Gastroesophageal sphincter (tissue), 4 donors: Measurements from ENCODE around the gene ZBTB8A. TPM values are rescaled to one million over a fixed set of nuclear protein-coding genes. Genes with fewer than 3 reads are reported as not detected.

ENCODE experiments used
- ATAC-seq: fragments of 150-250 bp; one replicate; pipeline ENCODE4 v1.9.1; 2016; ENCODE audit warnings: mild to moderate bottlenecking, moderate library complexity
- H3K27ac ChIP-seq, 4 donors: fragments of 200-600 bp; sonication (generic) in 3 of 4; 1 replicate in 3 of 4; 2 replicates in 1 of 4; pipeline ENCODE4 v1.5.1; 2016 to 2019
- H3K27me3 ChIP-seq: fragments of 200-600 bp; sonication (generic); one replicate; pipeline ENCODE4 v1.5.1; 2019
- H3K36me3 ChIP-seq, 2 donors: fragments of 200-600 bp; sonication (generic); one replicate each; pipeline ENCODE4 v1.5.1; 2019; ENCODE audit warnings: control low read depth in 1 of 2
- H3K4me1 ChIP-seq, 3 donors: fragments of 200-600 bp; sonication (generic); 1 replicate in 2 of 3; 2 replicates in 1 of 3; pipeline ENCODE4 v1.5.1; 2016 to 2019; ENCODE audit warnings: control low read depth in 2 of 3
- H3K4me3 ChIP-seq, 2 donors: fragments of 200-600 bp; sonication (generic); one replicate each; pipeline ENCODE4 v1.5.1; 2019; ENCODE audit warnings: mild to moderate bottlenecking in 1 of 2, moderate library complexity in 1 of 2
- H3K9me3 ChIP-seq, 3 donors: fragments of 200-600 bp; sonication (generic); one replicate each; pipeline ENCODE4 v1.5.1; 2017 to 2019; ENCODE audit warnings: control low read depth in 2 of 3
- EP300 ChIP-seq: sonication (generic); formaldehyde crosslinking; IDR thresholded peaks from one replicate; pipeline ENCODE4 v1.6.1; 2017; ENCODE audit warnings: antibody characterized with exemption, mild to moderate bottlenecking
- POLR2A ChIP-seq, 2 donors: fragments of 450-650 bp; IDR thresholded peaks; one replicate each; pipeline ENCODE4 v1.6.1; 2017; ENCODE audit warnings: antibody characterized with exemption in 2 of 2, mild to moderate bottlenecking in 2 of 2, moderate library complexity in 1 of 2
- POLR2AphosphoS5 ChIP-seq: sonication (generic); formaldehyde crosslinking; IDR thresholded peaks from one replicate; pipeline ENCODE4 v1.6.1; 2017; ENCODE audit warnings: antibody characterized with exemption
- WGBS, 2 donors: methylation state at CpG; one replicate each; pipeline ENCODE4 v1.1.5; 2018; ENCODE audit warnings: low coverage in 1 of 2; 5-methylcytosine and 5-hydroxymethylcytosine counted together
- total RNA-seq, 4 donors: library from RNA; depleted of rRNA; stranded (reverse); fragments of >200 nt; gene quantifications; one replicate each; pipeline ENCODE4 v1.1.0, GENCODE V29; 2016
- TF ChIP-seq, protein P1 (sequence below), 4 experiments: fragments of 200-600 bp in 2 of 4; fragments of 450-650 bp in 2 of 4; sonication (generic) in 1 of 4; IDR thresholded peaks; one replicate each; pipeline ENCODE4 v1.5.1; 2017 to 2019; ENCODE audit warnings: antibody characterized with exemption in 4 of 4, mild to moderate bottlenecking in 2 of 4, moderate library complexity in 2 of 4

Gene ZBTB8A
- total RNA-seq, 4 donors from 2014 or later: 8.4 to 10.9 (median 9.0) TPM

DNA sequence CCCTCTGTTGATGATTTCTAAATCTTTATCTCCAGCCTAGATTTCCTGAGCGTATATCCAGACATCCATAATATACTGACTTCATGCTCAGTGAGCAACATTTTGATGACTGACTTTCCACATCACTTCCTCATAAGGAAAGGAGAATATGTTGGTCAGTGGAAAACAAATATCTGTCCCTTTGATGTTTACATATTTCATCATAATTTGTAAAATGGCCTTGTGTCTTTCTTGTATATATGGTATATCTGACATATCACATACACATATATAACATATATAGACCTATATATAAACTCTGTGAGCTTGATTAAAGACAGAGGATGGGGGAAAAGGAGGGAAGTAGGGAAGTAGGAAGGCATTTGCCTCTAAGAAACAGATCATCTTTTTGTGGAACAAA is 18.6 kb downstream of the ZBTB8A start:
- no peaks in the 10 kb centered on the region for H3K9me3 ChIP-seq
- no peak for ATAC-seq
- WGBS, 2 donors: 71 to 93% methylated on average over 1 of the region's 1 CpG
- H3K4me3 ChIP-seq: no peak overlapping the region
- no peaks in the 10 kb centered on the region for H3K4me1 ChIP-seq
- no peaks in the 10 kb centered on the region for H3K27me3 ChIP-seq
- no peak overlapping the region for H3K27ac ChIP-seq
- peaks cover 0 to 79% of the 10 kb centered on the region in 2 donors for H3K36me3 ChIP-seq
- TF ChIP-seq, protein P1, sequence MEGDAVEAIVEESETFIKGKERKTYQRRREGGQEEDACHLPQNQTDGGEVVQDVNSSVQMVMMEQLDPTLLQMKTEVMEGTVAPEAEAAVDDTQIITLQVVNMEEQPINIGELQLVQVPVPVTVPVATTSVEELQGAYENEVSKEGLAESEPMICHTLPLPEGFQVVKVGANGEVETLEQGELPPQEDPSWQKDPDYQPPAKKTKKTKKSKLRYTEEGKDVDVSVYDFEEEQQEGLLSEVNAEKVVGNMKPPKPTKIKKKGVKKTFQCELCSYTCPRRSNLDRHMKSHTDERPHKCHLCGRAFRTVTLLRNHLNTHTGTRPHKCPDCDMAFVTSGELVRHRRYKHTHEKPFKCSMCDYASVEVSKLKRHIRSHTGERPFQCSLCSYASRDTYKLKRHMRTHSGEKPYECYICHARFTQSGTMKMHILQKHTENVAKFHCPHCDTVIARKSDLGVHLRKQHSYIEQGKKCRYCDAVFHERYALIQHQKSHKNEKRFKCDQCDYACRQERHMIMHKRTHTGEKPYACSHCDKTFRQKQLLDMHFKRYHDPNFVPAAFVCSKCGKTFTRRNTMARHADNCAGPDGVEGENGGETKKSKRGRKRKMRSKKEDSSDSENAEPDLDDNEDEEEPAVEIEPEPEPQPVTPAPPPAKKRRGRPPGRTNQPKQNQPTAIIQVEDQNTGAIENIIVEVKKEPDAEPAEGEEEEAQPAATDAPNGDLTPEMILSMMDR (IDR thresholded peaks at IDR 0.05): no peak
- TF ChIP-seq POLR2AphosphoS5: no peak
- TF ChIP-seq POLR2A (IDR thresholded peaks at IDR 0.05): no peak
- TF ChIP-seq EP300: no peak

GRCh38 chr1:32568929-32569328 is 29.7 kb downstream of the ZBTB8A start:
- Histone ChIP-seq H3K27me3 (no peaks in the 10 kb centered on the region), H3K27ac (no peak overlapping the region), H3K4me3 (no peak overlapping the region), H3K9me3 (no peaks in the 10 kb centered on the region), H3K4me1 (no peaks in the 10 kb centered on the region), H3K36me3 (peaks cover 0 to 16% of the 10 kb centered on the region in 2 donors)
- 75 to 82% methylated on average over 2 of the region's 2 CpGs for WGBS, 2 donors
- TF ChIP-seq POLR2AphosphoS5 (no peak), EP300 (no peak), POLR2A (IDR thresholded peaks at IDR 0.05) (no peak)
- TF ChIP-seq, protein P1 (IDR thresholded peaks at IDR 0.05): no peak
- ATAC-seq: no peak

- no peak overlapping the region for H3K4me3 ChIP-seq
- ATAC-seq: no peak
- TF ChIP-seq POLR2A (IDR thresholded peaks at IDR 0.05) (no peak), EP300 (no peak), POLR2AphosphoS5 (no peak)
- TF ChIP-seq, protein P1 (IDR thresholded peaks at IDR 0.05): no peak
- no peaks in the 10 kb centered on the region for H3K27me3 ChIP-seq
- peaks cover 0 to 10% of the 10 kb centered on the region in 2 donors for H3K36me3 ChIP-seq
- H3K9me3 ChIP-seq: no peaks in the 10 kb centered on the region
- 38 to 77% methylated on average over 7 to 10 of the region's 10 CpGs for WGBS, 2 donors
- H3K4me1 ChIP-seq: no peaks in the 10 kb centered on the region
- H3K27ac ChIP-seq: no peak overlapping the region
Measured at GRCh38 chr1:32580348-32581017, 41.3 kb downstream of the ZBTB8A start.

GRCh38 chr1:32592943-32593342 is 53.7 kb downstream of the ZBTB8A start:
- no peak overlapping the region for H3K27ac ChIP-seq
- H3K4me1 ChIP-seq: no peaks in the 10 kb centered on the region
- peaks cover 0 to 62% of the 10 kb centered on the region in 2 donors for H3K36me3 ChIP-seq
- WGBS, 2 donors: 95 to 96% methylated on average over 8 to 9 of the region's 9 CpGs
- no peaks in the 10 kb centered on the region for H3K27me3 ChIP-seq
- H3K4me3 ChIP-seq: no peak overlapping the region
- no peaks in the 10 kb centered on the region for H3K9me3 ChIP-seq
- TF ChIP-seq, protein P1 (IDR thresholded peaks at IDR 0.05): no peak
- TF ChIP-seq POLR2A (IDR thresholded peaks at IDR 0.05) (no peak), POLR2AphosphoS5 (no peak)
- ATAC-seq: no peak

GRCh38 chr1:32600034-32600433 is 60.8 kb downstream of the ZBTB8A start:
- no peak for ATAC-seq
- Histone ChIP-seq H3K9me3 (no peaks in the 10 kb centered on the region), H3K27me3 (no peaks in the 10 kb centered on the region), H3K27ac (no peak overlapping the region), H3K4me3 (no peak overlapping the region), H3K36me3 (peaks cover 0 to 71% of the 10 kb centered on the region in 2 donors), H3K4me1 (no peaks in the 10 kb centered on the region)
- TF ChIP-seq, protein P1 (IDR thresholded peaks at IDR 0.05): no peak
- TF ChIP-seq POLR2A (IDR thresholded peaks at IDR 0.05): no peak
- TF ChIP-seq POLR2AphosphoS5: no peak
- no peak for TF ChIP-seq EP300
- WGBS, 2 donors: 86 to 100% methylated on average over 2 of the region's 2 CpGs
